GM23338 (cell line): ENCODE data around the gene HLCS. TPM values are rescaled to one million over a fixed set of nuclear protein-coding genes. Genes with fewer than 3 reads are reported as not detected.
A peak's percentile ranks its signal among the peaks of the same experiment; 100 is the strongest.

Experiments
- ATAC-seq: fragments of 200-7000 bp; cut with Tn5 transposase; 3 replicates; pipeline ENCODE4 v1.9.1; 2020
- DNase-seq: peaks from one replicate; pipeline ENCODE4 v3.0.0-alpha.2; 2015; ENCODE audit warnings: low spot score
- H2AFZ ChIP-seq: fragments of 200-600 bp; sonication (generic); 2 replicates; pipeline ENCODE4 v1.8.0; 2016; ENCODE audit warnings: antibody characterized with exemption, mild to moderate bottlenecking, moderate library complexity
- H3F3A ChIP-seq: fragments of 200-600 bp; sonication (generic); replicated peaks from 2 replicates; pipeline ENCODE4 v1.8.0; 2017; ENCODE audit warnings: antibody characterized with exemption, mixed run types, low read depth
- H3K27ac ChIP-seq: fragments of 200-600 bp; sonication (generic); 2 replicates; pipeline ENCODE4 v1.6.1; 2016; ENCODE audit warnings: low read depth
- H3K27me3 ChIP-seq: fragments of 200-600 bp; sonication (generic); 2 replicates; pipeline ENCODE4 v1.8.0; 2016; ENCODE audit warnings: mild to moderate bottlenecking, mixed run types, moderate library complexity; ENCODE audit not compliant: insufficient read depth
- H3K36me3 ChIP-seq: fragments of 200-600 bp; sonication (generic); 2 replicates; pipeline ENCODE4 v1.8.0; 2016; ENCODE audit warnings: mild to moderate bottlenecking; ENCODE audit not compliant: insufficient read depth
- H3K4me1 ChIP-seq: fragments of 200-600 bp; sonication (generic); 2 replicates; pipeline ENCODE4 v1.8.0; 2016; ENCODE audit warnings: mild to moderate bottlenecking, moderate library complexity; ENCODE audit not compliant: insufficient read depth
- H3K4me2 ChIP-seq: fragments of 200-600 bp; sonication (generic); 2 replicates; pipeline ENCODE4 v1.7.1; 2017; ENCODE audit warnings: mixed run types
- H3K4me3 ChIP-seq: fragments of 200-600 bp; sonication (generic); 2 replicates; pipeline ENCODE4 v1.6.1; 2016; ENCODE audit warnings: mixed run types
- H3K79me2 ChIP-seq: fragments of 200-600 bp; sonication (generic); replicated peaks from 2 replicates; pipeline ENCODE4 v1.8.0; 2017; ENCODE audit warnings: mild to moderate bottlenecking; ENCODE audit not compliant: insufficient read depth
- H3K9me2 ChIP-seq: fragments of 200-600 bp; sonication (generic); 2 replicates; pipeline ENCODE4 v1.8.0; 2017; ENCODE audit not compliant: insufficient read depth
- H4K20me1 ChIP-seq: fragments of 200-600 bp; sonication (generic); replicated peaks from 2 replicates; pipeline ENCODE4 v1.8.0; 2017; ENCODE audit warnings: mild to moderate bottlenecking; ENCODE audit not compliant: insufficient read depth
- H3K27ac Mint-ChIP-seq: 2 replicates; pipeline ENCODE4 v1.8.0; 2020; ENCODE audit warnings: inconsistent platforms, mild to moderate bottlenecking, moderate library complexity, mixed read lengths
- H3K27me3 Mint-ChIP-seq: 3 replicates; pipeline ENCODE4 v1.8.0; 2022; ENCODE audit warnings: low read depth, mild to moderate bottlenecking, moderate library complexity, mixed read lengths, inconsistent platforms; ENCODE audit not compliant: insufficient read depth, poor library complexity
- H3K36me3 Mint-ChIP-seq: 3 replicates; pipeline ENCODE4 v1.8.0; 2021; ENCODE audit warnings: low read depth, mild to moderate bottlenecking, inconsistent platforms, moderate library complexity, mixed read lengths
- H3K4me1 Mint-ChIP-seq: 3 replicates; pipeline ENCODE4 v1.8.0; 2020; ENCODE audit warnings: mild to moderate bottlenecking, inconsistent platforms, mixed read lengths
- H3K4me3 Mint-ChIP-seq: 3 replicates; pipeline ENCODE4 v1.8.0; 2021; ENCODE audit warnings: moderate library complexity, mild to moderate bottlenecking, inconsistent platforms, mixed read lengths
- H3K9me3 Mint-ChIP-seq: 3 replicates; pipeline ENCODE4 v1.8.0; 2020; ENCODE audit warnings: moderate library complexity, mild to moderate bottlenecking, inconsistent platforms, mixed read lengths
- EZH2 ChIP-seq: fragments of 200-600 bp; sonication (generic); IDR thresholded peaks from one replicate; pipeline ENCODE4 v1.8.0; 2017; ENCODE audit warnings: antibody characterized with exemption, mild to moderate bottlenecking, low read depth; ENCODE audit not compliant: unreplicated experiment
- EZH2phosphoT487 ChIP-seq: fragments of 200-600 bp; sonication (generic); IDR thresholded peaks from one replicate; pipeline ENCODE4 v1.8.1; 2018; ENCODE audit warnings: antibody characterized with exemption; ENCODE audit not compliant: unreplicated experiment
- NANOG ChIP-seq: IDR thresholded peaks from 2 replicates; pipeline ENCODE4 v1.6.1; 2016; ENCODE audit warnings: antibody characterized with exemption, borderline replicate concordance
- POLR2AphosphoS5 ChIP-seq: IDR thresholded peaks from 2 replicates; pipeline ENCODE4 v1.6.1; 2016; ENCODE audit warnings: antibody characterized with exemption, low read depth
- REST ChIP-seq: IDR thresholded peaks from one replicate; pipeline ENCODE4 v1.6.1; 2018; ENCODE audit warnings: antibody characterized with exemption; ENCODE audit not compliant: unreplicated experiment
- ZNF114 ChIP-seq: fragments of 250-450 bp; sonication (Bioruptor Pico); IDR thresholded peaks from 2 replicates; pipeline ENCODE4 v1.5.0; 2020; ENCODE audit warnings: mild to moderate bottlenecking, moderate library complexity
- ZNF462 ChIP-seq: fragments of 250-450 bp; sonication (Bioruptor Pico); IDR thresholded peaks from 2 replicates; pipeline ENCODE4 v1.5.0; 2020; ENCODE audit warnings: mild to moderate bottlenecking, moderate library complexity
- polyA plus RNA-seq: library from polyadenylated mRNA; unstranded; fragments of >200 nt; fragmentation: Nextera tagmentation; extraction: Ambion mirVana; gene quantifications from 2 replicates; pipeline ENCODE4 v1.2.1, GENCODE V29; 2016
- total RNA-seq: library from RNA; depleted of rRNA; stranded (reverse); fragments of >200 nt; shearing (Covaris generic); gene quantifications from 2 replicates; pipeline ENCODE4 v1.2.3, GENCODE V29; 2014
- TF ChIP-seq, protein P1 (sequence below), 2 experiments: fragments of 200-600 bp in 1 of 2; sonication (generic) in 1 of 2; conservative IDR thresholded peaks; 2 replicates each; pipeline versions ENCODE4 v1.5.1 to v1.6.1; 2016 to 2017; ENCODE audit warnings: antibody characterized with exemption in 2 of 2, low read depth in 2 of 2, mild to moderate bottlenecking in 2 of 2, moderate library complexity in 1 of 2

The HLCS gene
- total and polyA plus RNA-seq, 2 experiments from 2014 or later, result 6.1 to 14.7 TPM

- TF ChIP-seq POLR2AphosphoS5 (no peak), REST (no peak), ZNF462 (CRISPR knock-in tag) (no peak), ZNF114 (CRISPR knock-in tag) (no peak), NANOG (no peak), EZH2phosphoT487 (no peak), EZH2 (no peak)
- TF ChIP-seq, protein P1, sequence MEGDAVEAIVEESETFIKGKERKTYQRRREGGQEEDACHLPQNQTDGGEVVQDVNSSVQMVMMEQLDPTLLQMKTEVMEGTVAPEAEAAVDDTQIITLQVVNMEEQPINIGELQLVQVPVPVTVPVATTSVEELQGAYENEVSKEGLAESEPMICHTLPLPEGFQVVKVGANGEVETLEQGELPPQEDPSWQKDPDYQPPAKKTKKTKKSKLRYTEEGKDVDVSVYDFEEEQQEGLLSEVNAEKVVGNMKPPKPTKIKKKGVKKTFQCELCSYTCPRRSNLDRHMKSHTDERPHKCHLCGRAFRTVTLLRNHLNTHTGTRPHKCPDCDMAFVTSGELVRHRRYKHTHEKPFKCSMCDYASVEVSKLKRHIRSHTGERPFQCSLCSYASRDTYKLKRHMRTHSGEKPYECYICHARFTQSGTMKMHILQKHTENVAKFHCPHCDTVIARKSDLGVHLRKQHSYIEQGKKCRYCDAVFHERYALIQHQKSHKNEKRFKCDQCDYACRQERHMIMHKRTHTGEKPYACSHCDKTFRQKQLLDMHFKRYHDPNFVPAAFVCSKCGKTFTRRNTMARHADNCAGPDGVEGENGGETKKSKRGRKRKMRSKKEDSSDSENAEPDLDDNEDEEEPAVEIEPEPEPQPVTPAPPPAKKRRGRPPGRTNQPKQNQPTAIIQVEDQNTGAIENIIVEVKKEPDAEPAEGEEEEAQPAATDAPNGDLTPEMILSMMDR (conservative IDR thresholded peaks at IDR 0.05; ENCODE audit: low read depth in 2 of 2), result no peak
- DNase-seq, result no peak
- Histone ChIP-seq H3K9me2 (no peaks in the 10 kb centered on the region), H3K4me3 (no peak overlapping the region), H4K20me1 (no peaks in the 10 kb centered on the region), H3F3A (no peaks in the 10 kb centered on the region), H3K27me3 (no peaks in the 10 kb centered on the region), H3K4me2 (no peak overlapping the region), H3K27ac (0 out of 2 replicates have a peak overlapping the region, but pooled peaks have one; percentile 1), H3K36me3 (no peaks in the 10 kb centered on the region), H2AFZ (no peak overlapping the region), H3K79me2 (no peaks in the 10 kb centered on the region), H3K4me1 (no peaks in the 10 kb centered on the region)
- peaks cover 2% of the 10 kb centered on the region for H3K27me3 Mint-ChIP-seq
- no peaks in the 10 kb centered on the region for H3K36me3 Mint-ChIP-seq
- no peaks in the 10 kb centered on the region for H3K9me3 Mint-ChIP-seq
- H3K4me3 Mint-ChIP-seq, result no peak overlapping the region
- H3K27ac Mint-ChIP-seq, result no peak overlapping the region
- peaks cover 17% of the 10 kb centered on the region for H3K4me1 Mint-ChIP-seq
- ATAC-seq, result no peak
These were observed 197.2 kb downstream of the HLCS start for GRCh38 chr21:36769051-36769839.
